HG03135 (cell line): Measurements from ENCODE around the gene KIF24.
"Not testable (repeated sequence)": the region's sequence is repeated elsewhere in the genome, so short reads cannot be mapped to it uniquely, and the experiment has no call there.

Experiments used
- ATAC-seq: cut with Tn5 transposase; IDR thresholded peaks from one replicate; pipeline ENCODE4 v1.9.1; 2021; ENCODE audit warnings: mild to moderate bottlenecking, moderate library complexity; ENCODE audit not compliant: unreplicated experiment

KIF24 gene

GRCh38 chr9:34332076-34332964, 3.3 kb upstream of the KIF24 start:
- ATAC-seq: no peak

- ATAC-seq: no peak
Measured at GRCh38 chr9:34331196-34331595, 2.1 kb upstream of the KIF24 start.

- no peak for ATAC-seq
Measured at GRCh38 chr9:34328500-34328986, 525 bp downstream of the KIF24 start.

- no peak for ATAC-seq
Measured at GRCh38 chr9:34326690-34327089, 2.4 kb downstream of the KIF24 start.

- ATAC-seq: no peak
Measured at GRCh38 chr9:34322899-34323591, 6.0 kb downstream of the KIF24 start.

GRCh38 chr9:34321451-34321850, 7.6 kb downstream of the KIF24 start:
- ATAC-seq: no peak

- ATAC-seq: no peak
Measured at GRCh38 chr9:34318163-34318790, 10.8 kb downstream of the KIF24 start.

- no peak for ATAC-seq
Measured at GRCh38 chr9:34317436-34317835, 11.6 kb downstream of the KIF24 start.

- ATAC-seq: no peak
Measured at GRCh38 chr9:34311499-34312185, 17.4 kb downstream of the KIF24 start.

- no peak for ATAC-seq
Measured at GRCh38 chr9:34310215-34310614, 18.9 kb downstream of the KIF24 start.

- ATAC-seq: not testable (repeated sequence)
Measured at GRCh38 chr9:34308316-34308715, 20.8 kb downstream of the KIF24 start.

GRCh38 chr9:34301064-34301463, 28.0 kb downstream of the KIF24 start:
- ATAC-seq: not testable (repeated sequence)

- ATAC-seq: no peak
Measured at GRCh38 chr9:34292552-34292951, 36.5 kb downstream of the KIF24 start.

GRCh38 chr9:34291423-34291822, 37.6 kb downstream of the KIF24 start:
- ATAC-seq: no peak

- ATAC-seq: no peak
Measured at GRCh38 chr9:34291023-34291422, 38.0 kb downstream of the KIF24 start.

GRCh38 chr9:34289159-34289558, 39.9 kb downstream of the KIF24 start:
- ATAC-seq: no peak

- ATAC-seq: no peak
Measured at GRCh38 chr9:34282096-34282495, 47.0 kb downstream of the KIF24 start.

GRCh38 chr9:34279411-34279810, 49.7 kb downstream of the KIF24 start:
- ATAC-seq: no peak
